Vagina (tissue), 2 donors: ENCODE results near the gene SLC26A2. TPM values are rescaled to one million over a fixed set of nuclear protein-coding genes. Genes with fewer than 3 reads are reported as not detected.

Source experiments
- DNase-seq, 2 donors: peaks; one replicate each; pipeline ENCODE4 v3.0.0-alpha.2; 2017; ENCODE audit errors: extremely low spot score in 2 of 2
- H3K27ac ChIP-seq: fragments of 200-600 bp; sonication (generic); one replicate; pipeline ENCODE4 v1.5.1; 2019
- H3K27me3 ChIP-seq: fragments of 200-600 bp; sonication (generic); one replicate; pipeline ENCODE4 v1.5.1; 2019
- H3K36me3 ChIP-seq, 2 donors: fragments of 200-600 bp; sonication (generic); one replicate each; pipeline ENCODE4 v1.5.1; 2017 to 2019
- H3K4me1 ChIP-seq: fragments of 200-600 bp; sonication (generic); one replicate; pipeline ENCODE4 v1.5.1; 2019
- H3K4me3 ChIP-seq, 2 donors: fragments of 200-600 bp; sonication (generic); 1 replicate in 1 of 2; 2 replicates in 1 of 2; pipeline ENCODE4 v1.5.1; 2016 to 2019
- H3K9me3 ChIP-seq: fragments of 200-600 bp; sonication (generic); one replicate; pipeline ENCODE4 v1.5.1; 2019
- CTCF ChIP-seq, 3 experiments: fragments of 450-650 bp in 2 of 3; fragments of 200-600 bp in 1 of 3; sonication (generic) in 1 of 3; IDR thresholded peaks; one replicate each; pipeline ENCODE4 v1.5.1; 2017 to 2019; ENCODE audit warnings: antibody characterized with exemption in 3 of 3, mild to moderate bottlenecking in 2 of 3, moderate library complexity in 2 of 3
- POLR2A ChIP-seq, 2 donors: fragments of 450-650 bp; IDR thresholded peaks; one replicate each; pipeline ENCODE4 v1.6.1; 2017; ENCODE audit warnings: antibody characterized with exemption in 2 of 2, mild to moderate bottlenecking in 2 of 2, moderate library complexity in 2 of 2
- POLR2AphosphoS5 ChIP-seq, 2 donors: sonication (generic); formaldehyde crosslinking; IDR thresholded peaks; one replicate each; pipeline ENCODE4 v1.9.0; 2017; ENCODE audit warnings: antibody characterized with exemption in 2 of 2, mild to moderate bottlenecking in 2 of 2, low read depth in 1 of 2; ENCODE audit not compliant: insufficient read depth in 1 of 2
- intact Hi-C: fragments of 100-400 bp; cut with DNase I; formaldehyde crosslinking; loops from one replicate; pipeline ENCODE4 v1.15.1; 2023
- total RNA-seq: library from RNA; depleted of rRNA; stranded (reverse); fragments of >200 nt; gene quantifications from one replicate; pipeline ENCODE4 v1.2.3, GENCODE V29; 2016

The SLC26A2 gene
- total RNA-seq, 1 donor from 2014 or later: 13.3 TPM

GRCh38 chr5:149981206-149981605, 20.6 kb downstream of the SLC26A2 start:
- no peaks in the 10 kb centered on the region for H3K4me1 ChIP-seq
- no peaks in the 10 kb centered on the region for H3K27me3 ChIP-seq
- H3K4me3 ChIP-seq: no peak overlapping the region
- DNase-seq: no peak
- no peak for TF ChIP-seq POLR2A (IDR thresholded peaks at IDR 0.05)
- TF ChIP-seq POLR2AphosphoS5 (IDR thresholded peaks at IDR 0.05; ENCODE audit: insufficient read depth in 1 of 2, low read depth in 1 of 2): no peak
- TF ChIP-seq CTCF (IDR thresholded peaks at IDR 0.05): no peak
- H3K36me3 ChIP-seq: peaks cover 0 to 29% of the 10 kb centered on the region in 2 donors
- intact Hi-C loops: loop anchor here (10.0 kb wide), 1 partner anchor 146 kb away; no protein-coding TSS in a partner anchor
- no peaks in the 10 kb centered on the region for H3K9me3 ChIP-seq
- no peak overlapping the region for H3K27ac ChIP-seq

GRCh38 chr5:149982505-149982904, 21.9 kb downstream of the SLC26A2 start:
- TF ChIP-seq POLR2AphosphoS5 (IDR thresholded peaks at IDR 0.05; ENCODE audit: insufficient read depth in 1 of 2, low read depth in 1 of 2): no peak
- TF ChIP-seq CTCF (IDR thresholded peaks at IDR 0.05): no peak
- TF ChIP-seq POLR2A (IDR thresholded peaks at IDR 0.05): no peak
- Histone ChIP-seq H3K36me3 (peaks cover 0 to 29% of the 10 kb centered on the region in 2 donors), H3K9me3 (no peaks in the 10 kb centered on the region), H3K27me3 (no peaks in the 10 kb centered on the region), H3K4me1 (no peaks in the 10 kb centered on the region), H3K4me3 (no peak overlapping the region), H3K27ac (no peak overlapping the region)
- intact Hi-C loops: loop anchor here (10.0 kb wide), 1 partner anchor 148 kb away; no protein-coding TSS in a partner anchor
- DNase-seq: no peak

GRCh38 chr5:149988126-149988525, 27.6 kb downstream of the SLC26A2 start:
- no peaks in the 10 kb centered on the region for H3K9me3 ChIP-seq
- no peak for TF ChIP-seq POLR2AphosphoS5 (IDR thresholded peaks at IDR 0.05; ENCODE audit: insufficient read depth in 1 of 2, low read depth in 1 of 2)
- H3K27me3 ChIP-seq: no peaks in the 10 kb centered on the region
- H3K27ac ChIP-seq: no peak overlapping the region
- no peaks in the 10 kb centered on the region for H3K4me1 ChIP-seq
- no peak for DNase-seq
- peaks cover 0 to 6% of the 10 kb centered on the region in 2 donors for H3K36me3 ChIP-seq
- intact Hi-C loops: loop anchor here (10.0 kb wide), 1 partner anchor 153 kb away; no protein-coding TSS in a partner anchor
- no peak overlapping the region for H3K4me3 ChIP-seq

- no peak overlapping the region for H3K27ac ChIP-seq
- no peaks in the 10 kb centered on the region for H3K36me3 ChIP-seq
- H3K4me1 ChIP-seq: peaks cover 6% of the 10 kb centered on the region
- TF ChIP-seq POLR2AphosphoS5 (IDR thresholded peaks at IDR 0.05; ENCODE audit: insufficient read depth in 1 of 2, low read depth in 1 of 2) (no peak), POLR2A (IDR thresholded peaks at IDR 0.05) (no peak), CTCF (IDR thresholded peaks at IDR 0.05) (peak; percentile 78 to 94 (median 90))
- intact Hi-C loops: loop anchor here (10.0 kb wide), 1 partner anchor 356 kb away; no protein-coding TSS in a partner anchor
- no peak for DNase-seq
- H3K4me3 ChIP-seq: no peak overlapping the region
- H3K9me3 ChIP-seq: no peaks in the 10 kb centered on the region
- H3K27me3 ChIP-seq: no peaks in the 10 kb centered on the region
These were observed 30.2 kb downstream of the SLC26A2 start for GRCh38 chr5:149990518-149991376.

- Histone ChIP-seq H3K9me3 (no peaks in the 10 kb centered on the region), H3K4me1 (peaks cover 12% of the 10 kb centered on the region), H3K36me3 (no peaks in the 10 kb centered on the region), H3K27me3 (no peaks in the 10 kb centered on the region), H3K27ac (no peak overlapping the region), H3K4me3 (no peak overlapping the region)
- no peak for DNase-seq
- intact Hi-C loops: loop anchor here (10.0 kb wide), 1 partner anchor 359 kb away; no protein-coding TSS in a partner anchor
- TF ChIP-seq POLR2A (IDR thresholded peaks at IDR 0.05) (no peak), CTCF (IDR thresholded peaks at IDR 0.05) (no peak), POLR2AphosphoS5 (IDR thresholded peaks at IDR 0.05; ENCODE audit: insufficient read depth in 1 of 2, low read depth in 1 of 2) (no peak)
These were observed 32.9 kb downstream of the SLC26A2 start for GRCh38 chr5:149993471-149993870.
